K562 (cell line): ENCODE measurements around the gene COL24A1. TPM values are rescaled to one million over a fixed set of nuclear protein-coding genes. Genes with fewer than 3 reads are reported as not detected.

Experiments used
- ATAC-seq: fragments of 200-7000 bp; cut with Tn5 transposase; 3 replicates; pipeline ENCODE4 v1.9.1; 2020; ENCODE audit warnings: moderate library complexity
- BruUV-seq: library from RNA; stranded (reverse); fragments of 400-500 nt; replicated peaks from 2 replicates; lab custom pipeline; 2021; lab: Mats Ljungman, UMichigan
- CTCF ChIA-PET: fragments of 300-600 bp; formaldehyde crosslinking; extraction: SDS; loops from one replicate; lab custom pipeline; 2021; ENCODE audit warnings: low intra/inter-chr PET ratio; lab: Yijun Ruan, JAX
- POLR2A ChIA-PET: fragments of 300-600, 350-650 bp; sonication (Branson Sonifier 250); formaldehyde crosslinking; extraction: SDS; loops from one replicate; lab custom pipeline; 2021; ENCODE audit warnings: antibody characterized with exemption, inconsistent platforms; lab: Yijun Ruan, JAX
- DNase-seq, 4 experiments: peaks; one replicate each; pipeline versions ENCODE4 v3.0.0 to v3.0.0-alpha.2; 2011 to 2018; ENCODE audit warnings: low spot score in 3 of 4, mixed read lengths in 3 of 4; ENCODE audit errors: extremely low read depth in 1 of 4
- FAIRE-seq: peaks from 2 replicates; lab custom pipeline; 2011; peaks lifted over from hg19 to GRCh38; lab: Jason Lieb, UNC
- H2AFZ ChIP-seq: 2 replicates; pipeline ENCODE4 v1.6.0; 2011; ENCODE audit warnings: low read depth, low read length, control low read depth, inconsistent platforms
- H3K27ac ChIP-seq: fragments of 200-600 bp; 3 replicates; pipeline ENCODE4 v1.8.0; 2011; ENCODE audit warnings: low read depth, mild to moderate bottlenecking, control low read depth, inconsistent platforms, low read length, moderate library complexity, mixed read lengths; ENCODE audit errors: extremely low read depth
- H3K27me3 ChIP-seq, 2 experiments: fragments of 300-600 bp in 1 of 2; 2 replicates in 1 of 2; 3 replicates in 1 of 2; pipeline versions ENCODE4 v1.6.0 to v1.8.0; 2011; ENCODE audit warnings: inconsistent platforms in 2 of 2, low read length in 2 of 2, mild to moderate bottlenecking in 1 of 2, mixed read lengths in 1 of 2, moderate library complexity in 1 of 2; ENCODE audit not compliant: control insufficient read depth in 2 of 2, insufficient read depth in 2 of 2
- H3K36me3 ChIP-seq: fragments of 300-600 bp; 3 replicates; pipeline ENCODE4 v1.8.0; 2011; ENCODE audit warnings: mild to moderate bottlenecking, low read length, inconsistent platforms; ENCODE audit not compliant: control insufficient read depth, insufficient read depth
- H3K4me1 ChIP-seq, 2 experiments: fragments of 200-600 bp in 1 of 2; replicated peaks in 1 of 2; 2 replicates in 1 of 2; 3 replicates in 1 of 2; pipeline versions ENCODE4 v1.5.1 to v1.8.0; 2011; ENCODE audit warnings: inconsistent platforms in 2 of 2, low read length in 2 of 2, mild to moderate bottlenecking in 1 of 2, mixed read lengths in 1 of 2, moderate library complexity in 1 of 2; ENCODE audit not compliant: control insufficient read depth in 2 of 2, insufficient read depth in 2 of 2
- H3K4me2 ChIP-seq: 2 replicates; pipeline ENCODE4 v1.6.1; 2011; ENCODE audit warnings: low read length, control low read depth, inconsistent platforms, mixed read lengths; ENCODE audit not compliant: insufficient read depth
- H3K4me3 ChIP-seq: fragments of 200-600 bp; sonication (generic), shearing (Covaris generic); 2 replicates; pipeline ENCODE4 v1.5.1; 2016; ENCODE audit warnings: control low read depth, inconsistent platforms
- H3K79me2 ChIP-seq: fragments of 200-600 bp; 3 replicates; pipeline ENCODE4 v1.8.0; 2011; ENCODE audit warnings: low read length, inconsistent platforms; ENCODE audit not compliant: control insufficient read depth, insufficient read depth
- H3K9ac ChIP-seq, 2 experiments: 2 replicates each; pipeline versions ENCODE4 v1.6.0 to v1.6.1; 2011; ENCODE audit warnings: low read depth in 2 of 2, low read length in 2 of 2, control low read depth in 1 of 2, inconsistent platforms in 1 of 2, mild to moderate bottlenecking in 1 of 2, mixed read lengths in 1 of 2; ENCODE audit not compliant: insufficient read depth in 1 of 2
- H3K9me1 ChIP-seq: one replicate; pipeline ENCODE4 v1.6.0; 2011; ENCODE audit warnings: inconsistent platforms, mild to moderate bottlenecking, low read length, moderate library complexity; ENCODE audit not compliant: control insufficient read depth, insufficient read depth
- H3K9me3 ChIP-seq: replicated peaks from 2 replicates; pipeline ENCODE4 v1.5.1; 2011; ENCODE audit warnings: low read depth, low read length, inconsistent platforms; ENCODE audit not compliant: control insufficient read depth, insufficient read depth
- H4K20me1 ChIP-seq: replicated peaks from 2 replicates; pipeline ENCODE4 v1.6.1; 2011; ENCODE audit warnings: low read length, inconsistent platforms, mixed read lengths; ENCODE audit not compliant: control insufficient read depth, insufficient read depth
- BHLHE40 ChIP-seq: IDR thresholded peaks from 2 replicates; pipeline ENCODE4 v1.6.1; 2011; ENCODE audit warnings: low read length, improper control_type of control experiment
- GATAD2B ChIP-seq: fragments of 450-650 bp; IDR thresholded peaks from 2 replicates; pipeline ENCODE4 v1.6.1; 2017; ENCODE audit warnings: mild to moderate bottlenecking, borderline replicate concordance
- SAP30 ChIP-seq: fragments of 200-600 bp; sonication (generic); IDR thresholded peaks from 2 replicates; pipeline ENCODE4 v1.6.1; 2012; ENCODE audit warnings: borderline replicate concordance, low read depth, mild to moderate bottlenecking, moderate library complexity, low read length, control low read depth, inconsistent platforms; ENCODE audit not compliant: insufficient read depth, poor library complexity, severe bottlenecking
- SMARCC2 ChIP-seq: fragments of 450-650 bp; IDR thresholded peaks from 2 replicates; pipeline ENCODE4 v1.6.1; 2017; ENCODE audit warnings: antibody characterized with exemption, moderate library complexity, mild to moderate bottlenecking, low read depth
- TEAD2 ChIP-seq: fragments of 450-650 bp; IDR thresholded peaks from 2 replicates; pipeline ENCODE4 v1.6.1; 2016; ENCODE audit warnings: missing genetic modification characterization, control low read depth, missing compliant biosample characterization
- ZNF785 ChIP-seq: fragments of 250-450 bp; sonication (Bioruptor Pico); IDR thresholded peaks from 2 replicates; pipeline ENCODE4 v1.4.0; 2020; ENCODE audit warnings: mild to moderate bottlenecking
- WGBS: fragments of 100-300 bp; shearing (Covaris generic); methylation state at CpG from one replicate; pipeline ENCODE4 v1.1.6; 2016; ENCODE audit warnings: low coverage, mixed read lengths; ENCODE audit not compliant: insufficient coverage; ENCODE audit errors: missing lambda C conversion rate; 5-methylcytosine and 5-hydroxymethylcytosine counted together
- in situ Hi-C: fragments of 300-500 bp; cut with MboI; formaldehyde crosslinking; loops from 4 replicates; pipeline ENCODE4 v1.15.0; 2018; ENCODE audit warnings: inconsistent platforms, mixed read lengths
- intact Hi-C: fragments of 100-400 bp; cut with micrococcal nuclease; formaldehyde crosslinking; loops from 2 replicates; pipeline ENCODE4 v1.14.2; 2022
- polyA plus RNA-seq, 8 experiments: library from polyadenylated mRNA; depleted of rRNA in 4 of 8; stranded (reverse) in 5 of 8; unstranded in 3 of 8; fragments of >200 nt; fragmentation: Nextera tagmentation in 2 of 8; fragmentation: Illumina TruSeq in 1 of 8; extraction: Ambion mirVana in 2 of 8; extraction: Trizol in 1 of 8; gene quantifications; 2 replicates each; pipeline versions ENCODE4 v1.2.1 to v1.2.3, GENCODE V29; 2011 to 2014; ENCODE audit warnings: inconsistent platforms in 1 of 8, missing spikeins in 1 of 8
- total RNA-seq, 7 experiments: library from RNA; depleted of rRNA in 6 of 7; stranded (reverse); fragments of >200 nt in 6 of 7; fragmentation: Illumina TruSeq in 2 of 7; extraction: Trizol in 2 of 7; gene quantifications; 2 replicates each; pipeline versions ENCODE4 v1.2.1 to v1.2.3, GENCODE V29; 2011 to 2021; ENCODE audit warnings: low replicate concordance in 1 of 7
- TF ChIP-seq, protein P1 (sequence below): fragments of 450-650 bp; IDR thresholded peaks from 2 replicates; pipeline ENCODE4 v1.7.1; 2018; ENCODE audit warnings: mild to moderate bottlenecking, low read depth; ENCODE audit not compliant: partially characterized antibody

Gene COL24A1
- total and polyA plus RNA-seq, 9 of the 15 experiments (the other 6 are each of a cell fraction or from before 2014, with no cell fraction given), result 0.01 to 0.06 (median 0.03) TPM; not detected in 2

DNA sequence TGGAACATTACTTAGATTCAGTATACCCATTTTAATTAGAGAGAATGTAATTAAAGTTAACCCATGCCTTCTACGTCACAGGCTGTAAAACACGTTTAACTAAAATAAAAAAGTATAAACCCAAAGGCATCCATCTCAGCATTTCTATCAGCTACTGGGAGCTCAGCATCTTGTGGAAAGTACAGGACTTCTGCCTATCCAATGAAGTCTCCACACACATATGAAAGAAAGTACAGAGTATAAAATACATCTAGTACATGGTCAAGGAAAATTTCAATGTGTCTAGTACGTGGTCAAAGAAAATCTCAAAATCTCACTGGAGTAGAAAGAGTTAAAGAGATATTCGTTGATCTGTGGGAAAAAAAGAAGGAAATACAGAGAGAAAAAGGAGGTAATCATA, 306.9 kb downstream of the COL24A1 start:
- H3K27ac ChIP-seq, result no peak overlapping the region
- H3K4me1 ChIP-seq, result no peaks in the 10 kb centered on the region
- no peaks in the 10 kb centered on the region for H3K27me3 ChIP-seq
- H4K20me1 ChIP-seq, result no peaks in the 10 kb centered on the region
- TF ChIP-seq BHLHE40 (no peak), SMARCC2 (no peak), TEAD2 (tag) (no peak), ZNF785 (CRISPR knock-in tag) (no peak), GATAD2B (no peak), SAP30 (no peak)
- TF ChIP-seq, protein P1, sequence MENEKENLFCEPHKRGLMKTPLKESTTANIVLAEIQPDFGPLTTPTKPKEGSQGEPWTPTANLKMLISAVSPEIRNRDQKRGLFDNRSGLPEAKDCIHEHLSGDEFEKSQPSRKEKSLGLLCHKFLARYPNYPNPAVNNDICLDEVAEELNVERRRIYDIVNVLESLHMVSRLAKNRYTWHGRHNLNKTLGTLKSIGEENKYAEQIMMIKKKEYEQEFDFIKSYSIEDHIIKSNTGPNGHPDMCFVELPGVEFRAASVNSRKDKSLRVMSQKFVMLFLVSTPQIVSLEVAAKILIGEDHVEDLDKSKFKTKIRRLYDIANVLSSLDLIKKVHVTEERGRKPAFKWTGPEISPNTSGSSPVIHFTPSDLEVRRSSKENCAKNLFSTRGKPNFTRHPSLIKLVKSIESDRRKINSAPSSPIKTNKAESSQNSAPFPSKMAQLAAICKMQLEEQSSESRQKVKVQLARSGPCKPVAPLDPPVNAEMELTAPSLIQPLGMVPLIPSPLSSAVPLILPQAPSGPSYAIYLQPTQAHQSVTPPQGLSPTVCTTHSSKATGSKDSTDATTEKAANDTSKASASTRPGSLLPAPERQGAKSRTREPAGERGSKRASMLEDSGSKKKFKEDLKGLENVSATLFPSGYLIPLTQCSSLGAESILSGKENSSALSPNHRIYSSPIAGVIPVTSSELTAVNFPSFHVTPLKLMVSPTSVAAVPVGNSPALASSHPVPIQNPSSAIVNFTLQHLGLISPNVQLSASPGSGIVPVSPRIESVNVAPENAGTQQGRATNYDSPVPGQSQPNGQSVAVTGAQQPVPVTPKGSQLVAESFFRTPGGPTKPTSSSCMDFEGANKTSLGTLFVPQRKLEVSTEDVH, result no peak
- H3K9me1 ChIP-seq, result no peaks in the 10 kb centered on the region
- in situ Hi-C loops (no loop called here), intact Hi-C loops (no loop called here)
- no peak overlapping the region for H3K9ac ChIP-seq
- no TSS peak for BruUV-seq
- no peak for FAIRE-seq
- H3K36me3 ChIP-seq, result no peaks in the 10 kb centered on the region
- H3K4me2 ChIP-seq, result no peak overlapping the region
- ChIA-PET POLR2A (no interaction called here), CTCF (no interaction called here)
- DNase-seq, result no peak
- H3K9me3 ChIP-seq, result no peaks in the 10 kb centered on the region
- H3K79me2 ChIP-seq, result no peaks in the 10 kb centered on the region
- H3K4me3 ChIP-seq, result no peak overlapping the region
- 2% methylated on average over 4 of the region's 4 CpGs for WGBS
- H2AFZ ChIP-seq, result no peak overlapping the region
- no peak for ATAC-seq
